Cardiac fibroblast (primary cell): ENCODE data around the gene ASH1L.

Experiments used
- DNase-seq, 2 donors: peaks; one replicate each; pipeline versions ENCODE4 v3.0.0 to v3.0.0-alpha.2; 2010; ENCODE audit warnings: low read depth in 2 of 2
- H3K4me3 ChIP-seq, 2 donors: replicated peaks in 1 of 2; 1 replicate in 1 of 2; 2 replicates in 1 of 2; pipeline ENCODE4 v1.5.1; 2011; ENCODE audit warnings: low read depth in 2 of 2, low read length in 2 of 2, mild to moderate bottlenecking in 2 of 2, moderate library complexity in 1 of 2
- TF ChIP-seq, protein P1 (sequence below): IDR thresholded peaks from one replicate; pipeline ENCODE4 v1.5.1; 2011; ENCODE audit warnings: low read depth, mild to moderate bottlenecking, low read length, inconsistent platforms

Gene ASH1L

DNA sequence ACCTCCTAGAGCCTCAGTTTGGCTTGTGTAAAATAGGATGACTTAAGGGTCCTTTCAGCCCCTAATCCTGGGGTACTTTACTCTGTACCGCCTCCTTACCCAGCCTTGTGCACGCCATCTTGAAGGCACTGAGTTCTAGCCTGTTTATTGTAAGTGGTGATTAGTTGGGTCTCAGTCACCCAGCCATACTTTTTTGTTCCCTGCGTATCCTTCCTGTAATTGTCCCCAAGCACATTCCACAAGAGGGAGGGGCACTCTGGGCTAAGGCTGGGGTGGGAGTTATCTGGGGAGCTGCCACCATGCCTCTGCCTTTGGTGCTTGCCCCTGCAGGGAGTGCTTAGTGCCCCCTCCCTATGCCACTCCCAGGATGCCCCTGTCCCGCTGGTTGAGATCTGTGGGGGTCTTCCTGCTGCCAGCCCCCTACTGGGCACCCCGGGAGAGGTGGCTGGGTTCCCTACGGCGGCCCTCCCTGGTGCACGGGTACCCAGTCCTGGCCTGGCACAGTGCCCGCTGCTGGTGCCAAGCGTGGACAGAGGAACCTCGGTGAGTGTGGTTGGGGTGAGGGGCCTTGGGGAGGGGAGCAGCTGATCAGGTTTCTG lies 253.1 kb downstream of the ASH1L start:
- TF ChIP-seq, protein P1, sequence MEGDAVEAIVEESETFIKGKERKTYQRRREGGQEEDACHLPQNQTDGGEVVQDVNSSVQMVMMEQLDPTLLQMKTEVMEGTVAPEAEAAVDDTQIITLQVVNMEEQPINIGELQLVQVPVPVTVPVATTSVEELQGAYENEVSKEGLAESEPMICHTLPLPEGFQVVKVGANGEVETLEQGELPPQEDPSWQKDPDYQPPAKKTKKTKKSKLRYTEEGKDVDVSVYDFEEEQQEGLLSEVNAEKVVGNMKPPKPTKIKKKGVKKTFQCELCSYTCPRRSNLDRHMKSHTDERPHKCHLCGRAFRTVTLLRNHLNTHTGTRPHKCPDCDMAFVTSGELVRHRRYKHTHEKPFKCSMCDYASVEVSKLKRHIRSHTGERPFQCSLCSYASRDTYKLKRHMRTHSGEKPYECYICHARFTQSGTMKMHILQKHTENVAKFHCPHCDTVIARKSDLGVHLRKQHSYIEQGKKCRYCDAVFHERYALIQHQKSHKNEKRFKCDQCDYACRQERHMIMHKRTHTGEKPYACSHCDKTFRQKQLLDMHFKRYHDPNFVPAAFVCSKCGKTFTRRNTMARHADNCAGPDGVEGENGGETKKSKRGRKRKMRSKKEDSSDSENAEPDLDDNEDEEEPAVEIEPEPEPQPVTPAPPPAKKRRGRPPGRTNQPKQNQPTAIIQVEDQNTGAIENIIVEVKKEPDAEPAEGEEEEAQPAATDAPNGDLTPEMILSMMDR: no peak
- peak overlapping the region; percentile 74 to 88 for H3K4me3 ChIP-seq
- peak; percentile 30 to 35 for DNase-seq

DNA sequence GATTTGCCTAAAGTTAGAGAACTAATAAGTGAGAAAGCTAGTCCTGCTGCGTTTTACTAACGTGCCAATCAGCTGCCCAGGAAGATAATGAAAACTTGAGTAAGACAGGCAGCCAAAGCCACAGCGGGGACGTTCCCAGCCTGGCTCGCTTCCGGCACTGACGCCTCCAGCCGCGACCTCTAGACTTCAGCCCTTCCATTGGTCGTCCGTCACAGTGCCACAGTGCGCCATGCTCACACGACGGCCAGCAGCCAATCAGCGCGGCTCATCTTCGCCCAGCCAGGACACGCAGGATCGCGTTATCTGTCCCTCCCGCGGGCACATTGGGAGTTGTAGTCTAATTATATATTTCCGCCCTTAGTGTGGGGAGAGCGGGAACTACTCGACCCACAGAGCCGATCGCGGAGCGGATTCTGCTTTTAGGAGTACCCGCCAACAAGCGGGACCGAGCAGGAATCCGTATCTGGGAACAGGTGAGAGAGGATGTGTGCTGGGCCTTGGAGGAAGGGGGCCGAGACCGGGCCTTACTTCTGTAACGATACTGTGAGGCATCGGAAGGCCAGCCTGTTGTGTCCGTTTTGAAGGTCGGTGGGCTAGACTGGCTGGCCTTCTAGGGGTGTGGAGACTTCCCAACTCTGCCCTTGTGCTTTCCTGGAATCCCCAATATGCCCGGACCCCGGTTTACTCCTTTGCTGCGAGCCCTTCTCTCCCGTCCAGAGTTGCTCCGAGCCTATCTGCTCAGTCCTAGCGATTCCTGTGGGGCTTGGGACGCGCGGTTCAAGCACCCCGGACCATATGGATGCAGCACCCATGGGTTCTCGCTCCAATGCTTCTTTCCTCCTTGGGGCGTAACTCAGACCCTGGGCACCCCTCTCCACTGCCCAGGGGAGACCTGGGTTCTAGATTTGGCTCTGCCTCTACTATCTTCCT lies 253.8 kb downstream of the ASH1L start, which contains the start of gene FDPS:
Gene FDPS, plus strand, starts transcription at position 374 of the 930 bp plus-strand sequence. CDS start 924 bp downstream, outside the sequence.
- TF ChIP-seq, protein P1: no peak
- peak within 1 kb of the TSS; percentile 74 to 88 for H3K4me3 ChIP-seq
- peak; percentile 99 for DNase-seq

DNA sequence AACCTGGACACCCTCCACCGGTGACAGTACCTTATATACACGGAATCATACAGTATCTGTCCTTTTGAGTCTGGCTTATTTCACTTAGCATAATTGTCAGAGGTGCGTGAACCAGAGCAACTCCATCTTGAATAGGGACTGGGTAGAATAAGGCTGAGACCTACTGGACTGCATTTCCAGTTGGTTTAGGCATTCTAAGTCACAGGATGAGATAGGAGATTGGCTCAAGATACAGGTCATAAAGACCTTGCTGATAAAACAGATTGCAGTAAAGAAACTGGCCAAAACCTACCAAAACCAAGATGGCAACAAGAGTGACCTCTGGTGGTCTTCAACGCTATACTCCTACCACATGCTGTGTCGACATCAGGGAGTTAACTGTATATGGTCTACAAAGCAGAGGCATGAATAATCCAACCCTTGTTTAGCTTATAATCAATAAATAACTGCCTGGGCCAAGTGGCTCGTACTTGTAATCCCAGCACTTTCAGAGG lies 255.3 kb downstream of the ASH1L start:
- TF ChIP-seq, protein P1: peak; percentile 32
- DNase-seq: peak; percentile 63 to 70
- no peak overlapping the region for H3K4me3 ChIP-seq

DNA sequence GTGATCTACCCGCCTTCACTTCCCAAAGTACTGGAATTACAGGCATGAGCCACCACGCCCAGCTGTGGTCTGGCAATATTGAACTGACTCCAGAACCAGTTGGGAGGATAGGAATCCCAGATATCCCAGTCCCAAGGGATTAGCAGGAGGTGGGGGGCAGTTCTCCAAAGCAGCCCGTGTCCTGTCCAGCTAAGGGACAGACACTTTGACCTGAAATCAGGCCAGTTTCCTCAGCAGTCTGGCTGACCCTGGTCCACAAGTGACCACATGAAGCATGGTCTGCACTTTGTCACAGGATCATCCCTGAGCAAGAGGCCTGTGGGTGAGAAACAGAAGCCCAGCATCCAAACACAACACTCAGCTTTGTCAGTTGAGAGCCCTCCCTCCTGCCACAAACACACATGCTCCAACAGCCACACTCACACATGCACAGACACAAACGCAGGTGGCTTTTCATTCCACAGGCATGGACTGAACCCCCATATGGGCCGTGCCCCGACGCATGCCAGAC lies 256.7 kb downstream of the ASH1L start:
- H3K4me3 ChIP-seq: no peak overlapping the region
- peak in 1 of 2 donors; percentile 32 for DNase-seq
- TF ChIP-seq, protein P1: no peak

DNA sequence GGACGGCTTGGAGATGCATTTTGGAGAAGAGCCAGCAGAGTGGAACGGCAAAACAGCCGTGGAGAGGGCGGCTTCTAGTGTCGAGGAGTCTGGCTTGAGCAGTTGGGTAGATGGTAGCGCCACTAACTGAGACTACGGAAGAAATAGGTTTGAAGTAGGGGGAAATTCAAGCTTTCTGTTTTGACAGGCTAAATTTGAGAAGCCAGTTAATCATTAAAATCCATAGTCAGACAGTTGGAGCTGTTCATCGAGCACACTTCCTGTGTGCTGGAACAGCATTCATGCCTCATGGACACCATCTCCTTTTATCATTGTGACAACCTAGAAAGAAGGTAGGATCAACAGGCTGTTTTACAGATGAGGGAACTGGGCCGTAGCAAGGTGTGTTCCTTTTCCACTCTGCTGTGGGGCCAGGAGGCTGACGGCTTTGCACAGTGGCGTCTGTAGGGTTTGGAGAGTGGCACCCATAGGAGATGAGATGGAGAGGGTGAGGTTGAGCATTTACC lies 258.0 kb downstream of the ASH1L start:
- TF ChIP-seq, protein P1: no peak
- no peak for DNase-seq
- no peak overlapping the region for H3K4me3 ChIP-seq

DNA sequence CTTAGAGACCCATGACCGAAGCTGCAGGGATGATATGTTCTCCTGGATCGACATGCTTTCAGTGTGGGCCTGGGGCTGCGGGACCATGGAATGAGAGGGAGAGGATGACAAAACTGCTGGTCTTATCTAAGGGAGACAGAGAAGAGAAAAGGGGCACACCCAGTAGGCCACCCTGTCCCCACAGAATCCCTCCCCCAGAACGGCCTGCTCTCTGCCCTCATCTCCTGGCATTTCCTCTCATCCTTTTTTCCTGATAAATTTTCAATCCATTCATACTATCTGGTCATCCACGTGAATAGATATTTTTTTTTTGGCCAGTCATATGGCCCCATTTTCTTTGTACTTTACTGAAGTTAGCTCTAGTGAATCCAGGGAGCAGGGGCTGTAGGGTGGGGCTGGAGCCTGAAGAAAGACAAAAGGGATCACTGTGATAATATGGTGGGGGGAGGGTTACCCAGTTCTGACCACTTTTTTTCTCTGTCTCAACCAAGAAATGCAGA lies 261.2 kb downstream of the ASH1L start, which contains the start of gene PKLR:
Gene PKLR, minus strand, starts transcription at position 97 of the 500 bp plus-strand sequence. Its CDS starts 43 bp downstream, at position 54.
- TF ChIP-seq, protein P1: no peak
- no peak for DNase-seq
- H3K4me3 ChIP-seq: no peak within 1 kb of the TSS
